Left renal pelvis (tissue), 4 donors: ENCODE results near the gene HIBCH. TPM values are rescaled to one million over a fixed set of nuclear protein-coding genes. Genes with fewer than 3 reads are reported as not detected.
A peak's percentile ranks its signal among the peaks of the same experiment; 100 is the strongest.
"Not testable (repeated sequence)": the region's sequence is repeated elsewhere in the genome, so short reads cannot be mapped to it uniquely, and the experiment has no call there.

Source experiments
- DNase-seq, 4 donors: peaks; one replicate each; pipeline ENCODE4 v3.0.0-alpha.2; 2013; ENCODE audit warnings: low read depth in 4 of 4, low spot score in 3 of 4
- polyA plus RNA-seq, 4 donors: library from polyadenylated mRNA; unstranded; fragments of 120-200 nt; gene quantifications; one replicate each; pipeline ENCODE4 v1.2.1, GENCODE V29; 2013; ENCODE audit not compliant: insufficient read length in 4 of 4

Gene HIBCH
- polyA plus RNA-seq, 4 donors, result 56.1 to 101 (median 83.5) TPM

DNA sequence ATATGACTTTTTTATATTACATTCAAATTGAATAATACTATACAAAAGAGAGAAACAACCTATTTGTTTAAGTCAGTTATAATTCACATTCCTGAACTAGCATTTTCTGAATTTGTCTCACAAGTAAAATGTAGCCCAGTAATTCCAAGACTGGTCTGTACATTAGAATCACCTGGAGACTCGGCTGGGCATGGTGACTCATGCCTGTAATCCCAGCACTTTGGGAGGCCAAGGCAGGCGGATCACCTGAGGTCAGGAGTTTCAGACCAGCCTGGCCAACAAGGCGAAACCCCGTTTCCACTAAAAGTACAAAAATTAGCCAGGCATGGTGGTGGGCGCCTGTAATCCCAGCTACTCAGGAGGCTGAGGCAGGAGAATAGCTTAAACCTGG, 7.0 kb downstream of the HIBCH start:
- DNase-seq, result not testable (repeated sequence)

DNA sequence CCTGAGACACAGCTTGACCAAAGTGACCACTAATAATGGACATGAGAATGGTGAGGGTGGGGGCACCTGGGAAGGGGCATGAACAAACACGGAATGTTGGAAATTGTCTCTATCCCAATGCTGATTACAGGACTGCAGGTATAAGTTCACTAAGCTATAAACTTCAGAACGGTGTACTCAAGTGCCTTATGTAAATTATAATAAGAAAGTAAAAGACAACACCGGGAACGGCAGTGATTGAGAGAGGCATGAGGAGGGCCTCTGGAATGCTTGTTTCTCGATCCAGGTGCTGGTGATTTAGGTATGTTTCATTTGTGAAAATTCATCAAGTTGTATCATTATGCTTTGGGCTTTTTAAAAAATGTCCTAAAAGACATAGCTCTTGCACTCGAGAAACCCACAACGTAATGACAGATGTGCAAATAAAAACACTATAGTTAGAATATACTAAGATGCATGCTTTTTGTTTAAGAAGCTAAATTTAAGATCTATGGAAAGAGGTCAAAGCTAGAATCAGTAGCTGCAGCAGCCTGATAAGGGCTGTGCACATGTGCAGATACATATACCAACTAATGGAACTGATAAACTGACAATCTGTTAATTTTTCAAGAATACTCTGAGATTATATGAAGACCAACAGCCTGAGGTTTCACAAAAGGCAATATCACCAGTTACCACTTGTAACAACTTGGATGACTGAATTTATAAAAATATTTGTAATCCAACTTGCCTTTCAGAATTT, 7.6 kb downstream of the HIBCH start:
- no peak for DNase-seq

DNA sequence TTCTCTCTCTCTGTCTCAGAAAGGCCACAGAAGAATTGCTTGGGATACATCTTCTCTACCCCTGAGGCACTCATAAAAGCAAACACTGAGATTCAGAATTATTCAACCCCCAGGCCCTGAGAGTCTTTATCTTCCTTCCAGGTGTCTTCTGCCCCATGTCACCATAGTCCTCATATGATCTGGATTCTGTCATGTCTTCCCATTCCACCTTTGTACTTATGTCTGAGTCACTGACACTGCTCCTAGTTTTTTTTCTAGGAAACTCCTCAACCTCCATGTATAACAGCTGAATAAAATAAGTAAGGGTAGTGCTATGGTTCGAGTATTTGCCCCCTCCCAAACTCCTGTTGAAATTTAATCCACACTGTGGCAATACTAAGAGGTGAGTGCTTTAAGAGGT, 11.6 kb downstream of the HIBCH start:
- DNase-seq, result no peak

DNA sequence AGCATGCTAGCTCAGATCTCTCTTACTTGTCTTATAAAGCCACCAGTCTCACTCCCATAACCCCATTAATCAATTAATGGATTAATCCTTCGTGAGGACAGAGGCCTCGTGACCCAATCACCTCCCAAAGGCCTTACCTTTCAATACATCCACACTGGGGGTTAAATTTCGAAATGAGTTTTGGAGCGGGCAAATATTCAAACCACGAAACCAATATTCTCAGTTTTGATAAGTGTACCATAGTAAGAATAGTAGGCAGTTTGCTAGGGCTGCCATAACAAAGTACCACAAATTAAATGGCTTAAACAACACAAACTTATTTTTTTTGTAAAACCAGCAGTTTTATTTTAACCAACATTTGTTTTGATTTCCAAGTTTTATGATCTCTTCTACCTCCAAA, 15.2 kb downstream of the HIBCH start:
- DNase-seq, result no peak

DNA sequence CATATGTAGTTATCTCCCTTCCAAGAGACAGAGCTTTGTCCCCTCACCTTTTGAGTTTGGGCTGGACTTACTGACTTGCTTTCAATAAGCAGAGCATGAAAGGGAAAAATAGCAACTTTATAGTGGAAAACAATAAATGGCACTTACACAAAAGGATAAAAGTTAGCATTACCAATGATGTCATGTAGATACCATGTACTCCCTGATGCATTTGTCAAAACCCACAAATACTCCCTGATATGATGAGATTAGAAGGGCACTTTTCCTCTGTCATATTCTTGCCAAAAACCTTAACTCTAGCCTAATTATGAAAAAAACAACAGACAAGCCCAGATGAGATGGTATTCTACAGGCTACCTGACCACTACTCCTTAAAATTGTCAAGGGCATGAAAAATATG, 16.0 kb downstream of the HIBCH start:
- no peak for DNase-seq

DNA sequence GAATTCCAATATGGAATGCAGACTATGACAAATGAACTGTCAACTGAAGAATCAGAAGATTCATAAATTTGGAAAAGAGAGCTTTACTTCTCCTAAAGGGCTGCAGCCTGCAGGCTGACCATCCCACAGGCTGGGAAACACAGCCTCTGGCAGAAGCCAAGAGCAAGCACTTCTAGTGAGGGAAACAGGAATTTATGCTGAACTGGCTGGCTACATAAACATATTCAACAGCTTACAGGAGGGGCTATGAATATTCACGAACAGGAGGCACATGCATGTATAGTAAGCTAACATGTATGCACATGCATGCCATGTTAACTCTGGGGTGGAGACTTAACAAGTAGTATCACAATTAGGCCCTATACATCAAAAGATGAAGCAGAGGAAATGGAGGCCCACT, 17.6 kb downstream of the HIBCH start:
- no peak for DNase-seq

DNA sequence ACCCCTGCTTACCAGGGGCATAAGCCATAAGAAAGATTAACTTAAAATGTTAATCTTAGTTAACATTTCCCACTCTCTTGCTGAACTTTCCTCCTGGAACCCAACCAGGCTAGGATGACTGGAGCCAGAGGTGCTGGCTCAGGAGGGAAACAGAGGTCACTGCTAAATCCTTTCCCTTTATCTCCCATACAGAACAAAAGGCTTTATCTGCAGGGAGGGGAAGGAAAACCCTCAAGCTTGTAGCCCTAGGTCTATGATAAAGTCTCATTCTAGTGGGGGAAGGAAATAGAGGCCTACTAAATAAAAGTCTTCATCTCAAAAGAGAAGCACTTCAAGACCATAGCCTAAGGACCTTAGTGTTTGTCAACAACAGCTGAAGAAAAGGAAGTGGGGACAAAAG, 18.6 kb downstream of the HIBCH start:
- DNase-seq, result no peak

DNA sequence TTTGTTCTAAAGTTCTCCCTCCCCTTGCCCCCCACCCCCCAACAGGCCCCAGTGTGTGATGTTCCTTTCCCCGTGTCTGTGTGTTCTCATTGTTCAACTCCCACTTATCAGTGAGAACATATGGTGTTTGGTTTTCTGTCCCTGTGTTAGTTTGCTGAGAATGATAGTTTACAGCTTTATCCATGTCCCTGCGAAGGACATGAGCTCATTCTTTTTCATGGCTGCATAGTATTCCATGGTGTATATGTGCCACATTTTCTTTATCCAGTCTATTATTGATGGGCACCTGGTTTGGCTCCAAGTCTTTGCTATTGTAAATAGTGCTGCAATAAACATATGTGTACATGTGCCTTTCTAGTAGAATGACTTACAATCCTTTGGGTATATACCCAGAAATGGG, 21.7 kb downstream of the HIBCH start:
- DNase-seq, result not testable (repeated sequence)

DNA sequence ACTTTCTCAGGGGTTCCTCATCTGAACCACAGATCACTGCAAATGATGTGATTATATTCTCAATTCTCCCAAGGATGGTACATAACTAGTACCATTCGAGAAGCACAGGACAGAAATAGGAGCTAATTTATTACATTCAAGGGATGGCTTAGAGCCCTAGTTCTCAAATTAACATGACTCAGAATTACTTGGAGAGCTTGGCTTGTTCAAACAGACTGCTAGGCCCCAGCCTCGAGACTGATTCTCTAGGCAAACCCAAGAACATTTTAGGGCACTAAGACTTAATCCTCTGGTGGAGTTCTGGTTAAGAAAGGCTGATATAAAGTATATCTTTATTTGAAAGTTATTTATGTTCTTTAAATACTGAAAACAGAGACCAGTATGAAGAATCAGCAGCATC, 35.8 kb downstream of the HIBCH start:
- no peak for DNase-seq

DNA sequence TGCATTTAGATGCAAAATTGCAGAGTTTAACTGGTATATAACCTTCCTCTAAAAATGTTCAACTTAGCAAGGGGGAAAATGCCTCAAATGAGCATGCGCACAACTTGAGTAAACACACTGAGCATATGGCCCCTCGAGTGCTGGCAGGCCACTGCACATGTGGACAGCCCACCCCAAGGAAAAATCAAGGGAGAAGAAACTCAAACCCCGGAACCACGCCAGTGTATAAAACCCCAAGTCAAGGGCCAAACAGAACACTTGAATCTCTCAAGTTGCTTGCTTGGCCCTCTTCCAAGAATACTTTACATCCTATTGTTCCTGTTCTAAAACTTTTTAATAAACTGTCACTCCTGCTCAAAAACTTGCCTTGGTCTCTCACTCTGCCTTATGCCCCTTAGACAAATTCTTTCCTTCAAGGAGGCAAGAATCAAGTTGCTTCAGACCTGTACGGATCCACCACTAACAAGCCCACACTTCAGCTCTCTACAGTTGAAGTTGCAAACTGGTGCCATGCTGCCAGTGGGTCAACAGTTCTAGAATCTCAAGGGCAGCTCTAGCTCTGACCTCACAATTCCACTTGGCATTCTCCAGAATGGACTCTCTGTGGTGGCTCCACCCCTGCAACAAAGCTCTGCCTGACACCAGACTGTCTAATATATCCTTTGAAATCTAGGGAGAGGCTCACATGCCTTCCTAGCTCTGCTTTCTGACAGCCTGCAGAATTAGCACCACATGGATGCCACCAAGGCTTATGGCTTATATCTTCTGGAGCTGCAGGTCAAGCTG, 38.9 kb downstream of the HIBCH start:
- DNase-seq, result no peak

DNA sequence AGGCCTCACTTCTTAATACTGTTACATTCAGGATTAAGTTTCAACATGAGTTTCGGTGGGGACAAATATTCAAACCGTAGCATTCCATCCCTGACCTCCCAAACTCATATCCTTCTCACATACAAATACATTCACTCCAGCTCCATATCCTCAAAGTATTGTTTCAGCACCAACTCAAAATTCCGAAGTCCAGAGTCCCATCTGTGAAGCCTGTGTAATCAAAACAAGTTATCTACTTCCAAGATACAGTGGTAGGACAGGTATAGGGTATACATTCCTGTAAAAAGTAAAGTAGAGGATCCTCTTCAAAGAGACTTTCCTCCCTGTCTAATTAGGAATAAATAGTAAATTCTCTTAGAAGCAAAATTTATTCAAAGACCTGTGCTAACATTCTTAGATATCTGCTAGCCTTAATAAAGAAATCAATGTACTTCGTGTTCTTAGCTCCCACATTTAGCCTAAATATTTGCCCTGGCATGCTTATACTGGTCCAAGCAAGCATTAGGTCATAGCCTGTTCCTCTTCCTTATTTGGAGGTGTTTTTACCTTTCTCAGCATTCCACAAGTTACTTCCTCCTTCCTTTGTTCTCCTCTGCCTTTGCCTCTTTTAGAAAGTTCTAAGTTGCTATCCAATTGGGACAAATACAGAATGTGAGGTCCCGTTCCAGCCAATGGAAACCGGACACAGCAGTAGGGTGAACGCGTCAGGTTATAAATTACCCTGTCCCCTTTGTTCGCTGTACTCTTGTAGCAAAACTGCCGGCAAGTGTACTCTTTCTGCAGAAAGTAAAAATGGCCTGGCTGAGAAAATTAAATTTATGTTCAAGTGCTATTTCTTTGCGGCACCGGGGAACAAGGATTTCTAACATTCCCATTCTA, 40.1 kb downstream of the HIBCH start:
- DNase-seq, result not testable (repeated sequence)

DNA sequence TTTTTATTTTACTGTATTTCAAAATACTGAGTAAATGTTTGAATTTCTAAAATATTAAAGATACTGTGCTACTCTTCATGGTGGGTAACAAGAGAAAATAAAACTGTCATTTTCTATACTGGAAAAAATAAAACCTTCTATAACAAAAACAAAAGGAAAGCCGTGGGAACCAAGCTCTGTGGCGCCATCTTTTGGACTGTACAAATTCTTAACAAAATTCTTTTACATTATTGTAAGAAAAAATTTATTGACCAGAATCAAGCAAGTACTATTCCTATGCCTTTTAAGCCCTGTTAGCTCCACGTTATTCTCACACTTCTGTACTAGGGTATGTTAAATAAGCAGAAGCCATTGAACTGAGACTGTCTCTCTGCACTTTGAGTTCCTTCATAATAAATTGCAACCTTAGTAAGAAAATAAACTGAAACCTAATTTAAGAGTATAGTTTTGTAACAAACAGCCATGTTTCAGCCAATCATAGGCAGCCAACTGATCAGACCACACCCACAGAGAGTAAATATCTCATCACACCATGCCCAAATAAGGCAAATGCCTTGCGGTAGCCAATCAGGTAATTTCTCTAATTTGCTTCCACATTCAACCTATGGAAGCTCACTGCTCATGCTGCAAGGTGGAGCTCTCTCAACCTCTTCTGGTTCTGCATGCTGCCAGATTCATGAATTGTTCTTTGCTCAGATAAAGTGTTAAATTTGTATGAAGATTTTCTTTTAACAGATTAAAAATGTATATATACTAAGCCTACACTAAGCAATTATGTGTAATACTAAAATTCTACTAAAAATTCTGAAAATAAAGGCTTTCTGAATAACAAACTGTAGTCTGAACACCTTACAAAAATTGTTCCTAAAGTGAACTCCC, 42.2 kb downstream of the HIBCH start:
- DNase-seq, result peak in 2 of 4 donors; percentile 6 to 7

DNA sequence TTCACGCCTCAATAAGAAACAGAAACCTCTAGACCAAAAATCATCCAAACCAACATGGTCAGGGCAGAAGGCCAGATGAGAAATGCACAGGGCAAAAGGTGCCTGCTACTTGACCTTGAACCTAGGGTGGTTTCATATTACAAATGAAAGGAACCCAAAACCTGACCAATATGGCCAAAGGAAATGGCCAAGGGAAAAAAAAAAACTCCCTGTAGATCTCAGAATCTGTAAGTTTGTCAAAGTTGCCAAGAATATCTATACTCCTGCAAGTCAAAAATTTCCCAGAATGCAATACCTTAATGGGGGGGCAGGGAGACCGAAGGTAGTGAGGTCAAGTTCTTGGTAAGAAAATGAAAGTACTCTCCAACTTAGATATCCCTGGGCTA, 47.2 kb downstream of the HIBCH start:
- no peak for DNase-seq

DNA sequence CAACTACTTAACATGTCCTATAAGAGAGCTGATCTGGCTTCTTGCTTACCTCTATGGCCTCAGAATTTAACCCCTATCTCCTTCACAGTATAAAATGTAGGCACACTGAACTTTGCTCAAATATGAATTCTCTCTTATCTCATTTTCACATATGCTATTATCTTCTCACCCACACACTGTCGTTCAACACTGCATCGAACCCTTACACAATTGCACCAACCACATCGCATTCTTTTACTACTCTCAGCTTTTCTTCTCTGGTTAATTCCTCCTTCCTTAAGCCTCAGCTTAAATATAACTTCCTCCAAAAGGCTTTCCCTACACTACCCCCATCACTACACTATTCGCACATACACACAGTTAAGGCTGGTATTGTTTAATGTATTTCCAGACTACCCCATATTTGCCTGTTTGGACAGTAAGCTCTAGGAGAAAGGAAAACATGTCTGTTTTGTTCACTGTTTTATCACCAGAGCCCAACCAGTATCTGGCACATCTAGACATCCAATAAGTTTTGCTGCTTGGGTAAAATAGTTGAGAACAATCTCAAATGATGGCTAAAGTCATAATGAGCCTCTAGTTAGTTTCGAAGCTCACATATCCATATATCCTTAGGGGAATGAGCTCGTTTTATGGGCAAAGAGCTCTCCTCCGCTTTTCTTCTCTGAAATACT, 47.7 kb downstream of the HIBCH start:
- no peak for DNase-seq

DNA sequence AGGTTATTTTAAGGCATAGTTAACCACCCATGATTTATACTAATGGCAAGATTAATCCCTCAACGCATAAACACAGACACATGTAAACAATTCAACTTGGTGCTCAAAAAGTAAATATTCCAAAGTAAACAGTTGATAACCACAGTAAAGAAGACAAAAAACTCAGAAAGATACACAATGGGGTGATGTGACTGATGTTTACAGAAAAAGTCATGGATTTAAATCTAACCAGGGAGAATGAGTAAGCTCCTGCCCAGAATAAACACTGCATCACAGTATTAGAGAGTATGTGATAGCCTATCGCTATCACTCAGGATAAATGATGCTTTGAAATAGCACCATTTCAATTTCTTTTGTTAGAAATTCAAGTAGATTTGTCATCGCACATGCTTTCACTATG, 49.3 kb downstream of the HIBCH start:
- DNase-seq, result no peak

DNA sequence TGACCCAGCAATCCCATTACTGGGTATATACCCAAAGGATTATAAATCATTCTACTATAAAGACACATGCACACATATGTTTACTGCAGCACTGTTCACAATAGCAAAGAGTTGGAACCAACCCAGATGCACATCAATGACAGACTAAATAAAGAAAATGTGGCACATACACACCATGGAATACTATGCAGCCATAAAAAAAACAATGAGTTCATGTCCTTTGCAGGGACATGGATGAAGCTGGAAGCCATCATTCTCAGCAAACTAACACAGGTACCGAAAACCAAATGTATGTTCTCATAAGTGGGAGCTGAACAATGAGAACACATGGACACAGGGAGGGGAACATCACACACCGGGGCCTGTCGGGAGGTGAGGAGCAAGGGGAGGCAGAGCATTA, 49.9 kb downstream of the HIBCH start:
- not testable (repeated sequence) for DNase-seq

DNA sequence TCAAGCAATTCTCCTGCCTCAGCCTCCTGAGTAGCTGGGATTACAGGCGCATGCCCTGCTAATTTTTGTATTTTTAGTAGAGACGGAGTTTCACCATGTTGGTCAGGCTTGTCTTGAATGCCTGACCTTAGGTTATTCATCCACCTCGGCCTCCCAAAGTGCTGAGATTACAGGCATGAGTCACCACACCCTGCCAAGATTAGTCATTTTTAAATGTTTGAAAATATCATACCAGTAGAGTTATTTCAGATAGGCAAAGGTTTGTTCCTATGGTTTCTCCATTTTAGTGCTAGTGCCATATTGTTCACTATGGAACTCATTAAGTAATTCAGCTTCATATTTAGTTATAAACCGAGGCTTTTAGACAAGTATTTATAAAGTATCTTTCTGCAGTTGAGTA, 52.3 kb downstream of the HIBCH start:
- DNase-seq, result no peak

DNA sequence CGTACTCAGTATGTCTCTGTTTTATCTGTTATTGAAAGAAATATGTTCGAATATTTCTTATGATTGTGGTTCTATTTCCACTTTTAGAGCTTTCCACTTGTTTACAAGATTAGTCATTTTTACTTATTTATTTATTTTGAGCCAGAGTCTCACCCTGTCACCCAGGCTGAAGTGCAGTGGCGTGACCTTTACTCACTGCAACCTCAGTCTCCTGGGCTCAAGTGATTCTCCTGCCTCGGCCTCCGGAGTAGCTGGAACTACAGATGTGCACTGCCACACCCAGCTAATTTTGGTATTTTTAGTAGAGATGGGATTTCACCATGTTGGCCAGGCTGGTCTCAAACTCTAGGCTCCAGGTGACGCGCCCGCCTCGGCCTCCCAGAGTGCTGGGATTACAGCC, 53.3 kb downstream of the HIBCH start:
- no peak for DNase-seq

DNA sequence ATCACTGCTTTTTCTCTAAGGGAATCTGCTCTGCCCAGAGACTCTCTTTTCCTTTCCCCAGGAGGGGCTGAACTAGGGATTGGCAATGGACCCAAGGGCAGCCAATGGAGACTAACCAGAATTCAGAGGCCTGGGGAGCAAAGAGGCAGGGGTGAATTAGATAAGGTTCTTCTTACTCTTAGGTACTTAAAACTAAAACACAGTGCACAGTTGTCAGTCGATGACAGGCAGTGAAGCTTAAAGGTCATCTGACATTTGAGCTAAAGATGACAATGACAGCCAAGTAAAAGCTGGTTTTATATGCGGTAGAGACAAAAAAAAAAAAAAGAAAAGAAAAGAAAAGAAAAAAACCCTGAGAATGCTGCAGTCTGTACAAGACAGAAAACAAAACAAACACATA, 57.8 kb downstream of the HIBCH start:
- no peak for DNase-seq

DNA sequence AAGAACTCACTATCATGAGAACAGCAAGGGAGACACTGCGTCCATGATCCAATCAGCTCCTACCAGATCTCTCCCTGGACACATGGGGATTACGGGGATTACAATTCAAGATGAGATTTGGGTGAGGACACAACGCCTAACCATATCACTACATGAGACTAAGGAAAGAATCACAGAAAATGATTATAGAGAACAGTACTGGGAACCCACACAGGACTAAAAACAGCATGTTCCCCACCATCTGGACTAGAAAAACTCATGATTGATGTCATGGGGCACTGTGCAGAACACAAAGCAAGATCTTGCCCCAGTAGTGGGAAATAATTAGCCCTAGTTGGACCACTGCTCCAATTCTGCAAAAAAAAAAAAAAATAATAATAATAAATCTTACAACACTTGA, 63.5 kb downstream of the HIBCH start:
- DNase-seq, result no peak
